ENCODE results near the gene CACNG6.

DNA sequence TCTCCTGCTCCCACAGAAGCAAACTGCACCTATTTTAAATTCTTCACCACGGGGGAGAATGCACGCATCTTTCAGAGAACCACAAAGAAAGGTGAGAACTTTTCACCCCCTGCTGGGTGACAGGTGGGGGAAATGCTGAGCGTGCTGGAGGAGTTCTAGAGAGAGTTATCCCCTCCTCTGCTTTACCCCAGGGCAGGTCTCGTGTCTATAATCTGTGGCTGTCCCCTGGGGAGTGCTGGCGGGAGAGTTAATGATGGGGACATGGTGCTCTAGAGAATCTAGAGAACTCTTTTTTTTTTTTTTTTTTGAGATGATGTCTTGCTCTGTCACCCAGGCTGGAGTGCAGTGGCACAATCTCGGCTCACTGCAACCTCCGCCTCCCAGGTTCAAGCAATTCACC, 6.8 kb downstream of the CACNG6 start:
- TF ChIP-seq CTCF (IDR thresholded peaks at IDR 0.05) (no peak), EZH2 (IDR thresholded peaks at IDR 0.05) (no peak), EZH2phosphoT487 (IDR thresholded peaks at IDR 0.05) (no peak)
